Measurements from ENCODE around the gene SYNRG. TPM values are rescaled to one million over a fixed set of nuclear protein-coding genes. Genes with fewer than 3 reads are reported as not detected.
A peak's percentile ranks its signal among the peaks of the same experiment; 100 is the strongest.
"Not testable (repeated sequence)": the region's sequence is repeated elsewhere in the genome, so short reads cannot be mapped to it uniquely, and the experiment has no call there.

Gene SYNRG
- polyA plus RNA-seq, 1 donor: 33.2 TPM

- H3K27ac ChIP-seq (ENCODE audit: low read length): no peak overlapping the region
- H3K36me3 ChIP-seq (ENCODE audit: control insufficient read depth, insufficient read depth, low read length): peaks cover 24% of the 10 kb centered on the region
- H3K27me3 ChIP-seq (ENCODE audit: control insufficient read depth, insufficient read depth, low read length): no peaks in the 10 kb centered on the region
- H3K9me3 ChIP-seq (ENCODE audit: control insufficient read depth, low read depth, low read length): no peaks in the 10 kb centered on the region
- DNase-seq: no peak
- peaks cover 7% of the 10 kb centered on the region for H3K4me1 ChIP-seq (ENCODE audit: control insufficient read depth, insufficient read depth, low read length)
- H3K4me3 ChIP-seq (ENCODE audit: low read length): no peak overlapping the region
Measured at GRCh38 chr17:37640015-37640414, 30.8 kb upstream of the SYNRG start.

- Histone ChIP-seq H3K36me3 (ENCODE audit: control insufficient read depth, insufficient read depth, low read length) (peaks cover 33% of the 10 kb centered on the region), H3K4me1 (ENCODE audit: control insufficient read depth, insufficient read depth, low read length) (peaks cover 5% of the 10 kb centered on the region), H3K27ac (ENCODE audit: low read length) (no peak overlapping the region), H3K27me3 (ENCODE audit: control insufficient read depth, insufficient read depth, low read length) (no peaks in the 10 kb centered on the region), H3K4me3 (ENCODE audit: low read length) (no peak overlapping the region), H3K9me3 (ENCODE audit: control insufficient read depth, low read depth, low read length) (no peaks in the 10 kb centered on the region)
- DNase-seq: no peak
Measured at GRCh38 chr17:37637956-37638355, 28.7 kb upstream of the SYNRG start.

GRCh38 chr17:37616430-37616829, 7.2 kb upstream of the SYNRG start:
- H3K4me1 ChIP-seq (ENCODE audit: control insufficient read depth, insufficient read depth, low read length); H3K27ac ChIP-seq (ENCODE audit: low read length); H3K27me3 ChIP-seq (ENCODE audit: control insufficient read depth, insufficient read depth, low read length); H3K9me3 ChIP-seq (ENCODE audit: control insufficient read depth, low read depth, low read length); H3K4me3 ChIP-seq (ENCODE audit: low read length); DNase-seq: not testable (repeated sequence)
- no CpG with 5 or more reads among the region's 6 CpGs for WGBS (ENCODE audit: insufficient coverage, low lambda C conversion rate)
- H3K36me3 ChIP-seq (ENCODE audit: control insufficient read depth, insufficient read depth, low read length): peaks cover 57% of the 10 kb centered on the region

GRCh38 chr17:37614823-37615222, 5.6 kb upstream of the SYNRG start:
- H3K27ac ChIP-seq (ENCODE audit: low read length): no peak overlapping the region
- peaks cover 1% of the 10 kb centered on the region for H3K4me1 ChIP-seq (ENCODE audit: control insufficient read depth, insufficient read depth, low read length)
- 100% methylated on average over 1 of the region's 2 CpGs for WGBS (ENCODE audit: insufficient coverage, low lambda C conversion rate)
- no peak for DNase-seq
- no peak overlapping the region for H3K4me3 ChIP-seq (ENCODE audit: low read length)
- no peaks in the 10 kb centered on the region for H3K9me3 ChIP-seq (ENCODE audit: control insufficient read depth, low read depth, low read length)
- H3K27me3 ChIP-seq (ENCODE audit: control insufficient read depth, insufficient read depth, low read length): no peaks in the 10 kb centered on the region
- peaks cover 42% of the 10 kb centered on the region for H3K36me3 ChIP-seq (ENCODE audit: control insufficient read depth, insufficient read depth, low read length)

GRCh38 chr17:37614391-37614790, 5.2 kb upstream of the SYNRG start:
- H3K9me3 ChIP-seq (ENCODE audit: control insufficient read depth, low read depth, low read length): no peaks in the 10 kb centered on the region
- peaks cover 2% of the 10 kb centered on the region for H3K4me1 ChIP-seq (ENCODE audit: control insufficient read depth, insufficient read depth, low read length)
- no peaks in the 10 kb centered on the region for H3K27me3 ChIP-seq (ENCODE audit: control insufficient read depth, insufficient read depth, low read length)
- peaks cover 39% of the 10 kb centered on the region for H3K36me3 ChIP-seq (ENCODE audit: control insufficient read depth, insufficient read depth, low read length)
- no peak for DNase-seq
- no peak overlapping the region for H3K4me3 ChIP-seq (ENCODE audit: low read length)
- WGBS (ENCODE audit: insufficient coverage, low lambda C conversion rate): 100% methylated on average over 2 of the region's 5 CpGs
- no peak overlapping the region for H3K27ac ChIP-seq (ENCODE audit: low read length)

- no peaks in the 10 kb centered on the region for H3K27me3 ChIP-seq (ENCODE audit: control insufficient read depth, insufficient read depth, low read length)
- H3K27ac ChIP-seq (ENCODE audit: low read length): no peak overlapping the region
- peaks cover 2% of the 10 kb centered on the region for H3K4me1 ChIP-seq (ENCODE audit: control insufficient read depth, insufficient read depth, low read length)
- no CpG with 5 or more reads among the region's 1 CpG for whole genome bisulfite sequencing (ENCODE audit: insufficient coverage, low lambda C conversion rate)
- no peaks in the 10 kb centered on the region for H3K9me3 ChIP-seq (ENCODE audit: control insufficient read depth, low read depth, low read length)
- no peak for DNase-seq
- no peak overlapping the region for H3K4me3 ChIP-seq (ENCODE audit: low read length)
- peaks cover 19% of the 10 kb centered on the region for H3K36me3 ChIP-seq (ENCODE audit: control insufficient read depth, insufficient read depth, low read length)
Measured at GRCh38 chr17:37610971-37611370, 1.8 kb upstream of the SYNRG start.

GRCh38 chr17:37610041-37610420, 813 bp upstream of the SYNRG start:
- not testable (repeated sequence) for H3K9me3 ChIP-seq (ENCODE audit: control insufficient read depth, low read depth, low read length); H3K4me1 ChIP-seq (ENCODE audit: control insufficient read depth, insufficient read depth, low read length); H3K27me3 ChIP-seq (ENCODE audit: control insufficient read depth, insufficient read depth, low read length); DNase-seq
- H3K4me3 ChIP-seq (ENCODE audit: low read length): peak overlapping the region; percentile 96
- peak overlapping the region; percentile 75 for H3K27ac ChIP-seq (ENCODE audit: low read length)
- WGBS (ENCODE audit: insufficient coverage, low lambda C conversion rate): 90% methylated on average over 2 of the region's 5 CpGs
- H3K36me3 ChIP-seq (ENCODE audit: control insufficient read depth, insufficient read depth, low read length): peaks cover 13% of the 10 kb centered on the region

GRCh38 chr17:37608351-37609169, 658 bp downstream of the SYNRG start:
- peak in 1 of 2 donors; percentile 17 for DNase-seq
- 0% methylated on average over 1 of the region's 26 CpGs for whole genome bisulfite sequencing (ENCODE audit: insufficient coverage, low lambda C conversion rate)
- peaks cover 2% of the 10 kb centered on the region for H3K4me1 ChIP-seq (ENCODE audit: control insufficient read depth, insufficient read depth, low read length)
- H3K9me3 ChIP-seq (ENCODE audit: control insufficient read depth, low read depth, low read length): no peaks in the 10 kb centered on the region
- H3K27me3 ChIP-seq (ENCODE audit: control insufficient read depth, insufficient read depth, low read length): no peaks in the 10 kb centered on the region
- peaks cover 6% of the 10 kb centered on the region for H3K36me3 ChIP-seq (ENCODE audit: control insufficient read depth, insufficient read depth, low read length)
- peak overlapping the region; percentile 86 for H3K27ac ChIP-seq (ENCODE audit: low read length)
- peak overlapping the region; percentile 96 for H3K4me3 ChIP-seq (ENCODE audit: low read length)

- no peaks in the 10 kb centered on the region for H3K9me3 ChIP-seq (ENCODE audit: control insufficient read depth, low read depth, low read length)
- H3K36me3 ChIP-seq (ENCODE audit: control insufficient read depth, insufficient read depth, low read length): peaks cover 5% of the 10 kb centered on the region
- peak overlapping the region; percentile 96 for H3K4me3 ChIP-seq (ENCODE audit: low read length)
- no peak overlapping the region for H3K27ac ChIP-seq (ENCODE audit: low read length)
- H3K27me3 ChIP-seq (ENCODE audit: control insufficient read depth, insufficient read depth, low read length): no peaks in the 10 kb centered on the region
- WGBS (ENCODE audit: insufficient coverage, low lambda C conversion rate): 68% methylated on average over 7 of the region's 26 CpGs
- H3K4me1 ChIP-seq (ENCODE audit: control insufficient read depth, insufficient read depth, low read length): peaks cover 2% of the 10 kb centered on the region
- peak in 1 of 2 donors; percentile 24 for DNase-seq
Measured at GRCh38 chr17:37607637-37608331, 1.4 kb downstream of the SYNRG start.

GRCh38 chr17:37605813-37606505, 3.3 kb downstream of the SYNRG start:
- Histone ChIP-seq H3K9me3 (ENCODE audit: control insufficient read depth, low read depth, low read length) (no peaks in the 10 kb centered on the region), H3K27ac (ENCODE audit: low read length) (no peak overlapping the region), H3K4me3 (ENCODE audit: low read length) (no peak overlapping the region), H3K27me3 (ENCODE audit: control insufficient read depth, insufficient read depth, low read length) (no peaks in the 10 kb centered on the region), H3K36me3 (ENCODE audit: control insufficient read depth, insufficient read depth, low read length) (peaks cover 3% of the 10 kb centered on the region), H3K4me1 (ENCODE audit: control insufficient read depth, insufficient read depth, low read length) (peaks cover 2% of the 10 kb centered on the region)
- peak in 1 of 2 donors; percentile 5 for DNase-seq
- 92% methylated on average over 3 of the region's 7 CpGs for whole genome bisulfite sequencing (ENCODE audit: insufficient coverage, low lambda C conversion rate)

Measured in large intestine (tissue), 3 donors.